Liver (tissue), 9 donors: ENCODE data around the gene CPT1A. TPM values are rescaled to one million over a fixed set of nuclear protein-coding genes. Genes with fewer than 3 reads are reported as not detected.

Source experiments
- DNase-seq: peaks from one replicate; pipeline ENCODE4 v3.0.0-alpha.2; 2017; ENCODE audit warnings: low spot score
- H3K27ac ChIP-seq, 2 donors: one replicate each; pipeline ENCODE4 v1.7.0; 2013; ENCODE audit warnings: inconsistent platforms in 2 of 2, low read length in 2 of 2, control low read depth in 1 of 2, low read depth in 1 of 2, mild to moderate bottlenecking in 1 of 2
- H3K27me3 ChIP-seq, 4 donors: one replicate each; pipeline versions ENCODE4 v1.6.1 to v1.7.0; 2013; ENCODE audit warnings: low read length in 3 of 4, inconsistent platforms in 1 of 4, mild to moderate bottlenecking in 1 of 4, moderate library complexity in 1 of 4; ENCODE audit not compliant: control insufficient read depth in 4 of 4, insufficient read depth in 4 of 4
- H3K36me3 ChIP-seq, 4 donors: one replicate each; pipeline versions ENCODE4 v1.6.1 to v1.7.0; 2013; ENCODE audit warnings: low read length in 3 of 4, mild to moderate bottlenecking in 3 of 4, low read depth in 1 of 4, moderate library complexity in 1 of 4; ENCODE audit not compliant: control insufficient read depth in 4 of 4, insufficient read depth in 3 of 4
- H3K4me1 ChIP-seq, 4 donors: one replicate each; pipeline versions ENCODE4 v1.6.1 to v1.7.0; 2013; ENCODE audit warnings: low read length in 3 of 4, mild to moderate bottlenecking in 3 of 4, moderate library complexity in 1 of 4; ENCODE audit not compliant: control insufficient read depth in 4 of 4, insufficient read depth in 4 of 4
- H3K4me3 ChIP-seq, 3 donors: one replicate each; pipeline versions ENCODE4 v1.6.1 to v1.7.0; 2013; ENCODE audit warnings: low read length in 3 of 3, control low read depth in 1 of 3, low read depth in 1 of 3, mild to moderate bottlenecking in 1 of 3
- H3K9ac ChIP-seq, 2 donors: one replicate each; pipeline ENCODE4 v1.7.0; 2013; ENCODE audit warnings: low read length in 2 of 2, mild to moderate bottlenecking in 2 of 2, moderate library complexity in 2 of 2, control low read depth in 1 of 2, low read depth in 1 of 2
- H3K9me3 ChIP-seq, 4 donors: one replicate each; pipeline versions ENCODE4 v1.6.1 to v1.7.0; 2013; ENCODE audit warnings: low read length in 3 of 4; ENCODE audit not compliant: control insufficient read depth in 4 of 4
- EGR1 ChIP-seq, 2 donors: IDR thresholded peaks; 2 replicates each; pipeline ENCODE4 v1.6.1; 2016 to 2018; ENCODE audit warnings: antibody characterized with exemption in 2 of 2, low read depth in 2 of 2
- FOXA1 ChIP-seq: IDR thresholded peaks from 2 replicates; pipeline ENCODE4 v1.6.1; 2016; ENCODE audit warnings: antibody characterized with exemption
- FOXA2 ChIP-seq: IDR thresholded peaks from 2 replicates; pipeline ENCODE4 v1.6.1; 2016; ENCODE audit warnings: antibody characterized with exemption
- GABPA ChIP-seq, 2 donors: IDR thresholded peaks in 1 of 2; conservative IDR thresholded peaks in 1 of 2; 2 replicates each; pipeline ENCODE4 v1.6.1; 2016; ENCODE audit warnings: antibody characterized with exemption in 2 of 2, mild to moderate bottlenecking in 1 of 2, moderate library complexity in 1 of 2
- HNF4A ChIP-seq, 2 donors: conservative IDR thresholded peaks; 2 replicates each; pipeline ENCODE4 v1.6.1; 2016; ENCODE audit warnings: antibody characterized with exemption in 2 of 2, mild to moderate bottlenecking in 2 of 2
- HNF4G ChIP-seq: IDR thresholded peaks from 2 replicates; pipeline ENCODE4 v1.6.1; 2016; ENCODE audit warnings: antibody characterized with exemption
- JUND ChIP-seq, 2 donors: IDR thresholded peaks; 2 replicates each; pipeline ENCODE4 v1.6.1; 2016; ENCODE audit warnings: antibody characterized with exemption in 2 of 2
- NR2F2 ChIP-seq: IDR thresholded peaks from 2 replicates; pipeline ENCODE4 v1.6.1; 2016; ENCODE audit warnings: antibody characterized with exemption
- RAD21 ChIP-seq, 2 donors: IDR thresholded peaks; 2 replicates each; pipeline ENCODE4 v1.6.1; 2016; ENCODE audit warnings: antibody characterized with exemption in 2 of 2, mild to moderate bottlenecking in 2 of 2
- RXRA ChIP-seq, 2 donors: IDR thresholded peaks; 2 replicates each; pipeline ENCODE4 v1.6.1; 2017 to 2018; ENCODE audit warnings: antibody characterized with exemption in 2 of 2, mild to moderate bottlenecking in 1 of 2
- SP1 ChIP-seq: IDR thresholded peaks from 2 replicates; pipeline ENCODE4 v1.6.1; 2018; ENCODE audit warnings: antibody characterized with exemption, mild to moderate bottlenecking
- TAF1 ChIP-seq: conservative IDR thresholded peaks from 2 replicates; pipeline ENCODE4 v1.6.1; 2016; ENCODE audit warnings: antibody characterized with exemption, mild to moderate bottlenecking
- YY1 ChIP-seq: IDR thresholded peaks from 2 replicates; pipeline ENCODE4 v1.6.1; 2016; ENCODE audit warnings: antibody characterized with exemption, mild to moderate bottlenecking
- WGBS: extraction: QIAGEN DNeasy Blood & Tissue Kit; methylation state at CpG from one replicate; pipeline ENCODE4 v1.1.7; 2013; 5-methylcytosine and 5-hydroxymethylcytosine counted together
- polyA plus RNA-seq, 2 donors: library from polyadenylated mRNA; stranded (reverse) in 1 of 2; unstranded in 1 of 2; fragments of 200-250 nt in 1 of 2; fragments of >200 nt in 1 of 2; fragmentation: Nextera tagmentation in 1 of 2; extraction: Ambion mirVana in 1 of 2; gene quantifications; one replicate each; pipeline versions ENCODE4 v1.2.1 to v1.2.3, GENCODE V29; 2013 to 2015
- total RNA-seq, 2 donors: library from RNA; depleted of rRNA; stranded (reverse); fragments of >200 nt; gene quantifications; one replicate each; pipeline ENCODE4 v1.2.3, GENCODE V29; 2014
- TF ChIP-seq, protein P1 (sequence below): IDR thresholded peaks from 2 replicates; pipeline ENCODE4 v1.6.1; 2016; ENCODE audit warnings: antibody characterized with exemption
- TF ChIP-seq, protein P2 (sequence below): fragments of 150-350 bp; IDR thresholded peaks from 2 replicates; pipeline ENCODE4 v1.5.1; 2017; ENCODE audit warnings: improper control_type of control experiment, low read depth, low read length; ENCODE audit not compliant: missing input control
- TF ChIP-seq, protein P3 (sequence below): IDR thresholded peaks from 2 replicates; pipeline ENCODE4 v1.6.1; 2016; ENCODE audit warnings: antibody characterized with exemption
- TF ChIP-seq, protein P4 (sequence below): IDR thresholded peaks from 2 replicates; pipeline ENCODE4 v1.6.1; 2016; ENCODE audit warnings: antibody characterized with exemption
- donor health status: healthy.
- donor health status: healthy.
- donor health status: healthy.
- donor health status: healthy.
- donor health status: healthy.

Gene CPT1A
- total and polyA plus RNA-seq, 4 donors = 17.2 to 232 (median 61.0) TPM

DNA sequence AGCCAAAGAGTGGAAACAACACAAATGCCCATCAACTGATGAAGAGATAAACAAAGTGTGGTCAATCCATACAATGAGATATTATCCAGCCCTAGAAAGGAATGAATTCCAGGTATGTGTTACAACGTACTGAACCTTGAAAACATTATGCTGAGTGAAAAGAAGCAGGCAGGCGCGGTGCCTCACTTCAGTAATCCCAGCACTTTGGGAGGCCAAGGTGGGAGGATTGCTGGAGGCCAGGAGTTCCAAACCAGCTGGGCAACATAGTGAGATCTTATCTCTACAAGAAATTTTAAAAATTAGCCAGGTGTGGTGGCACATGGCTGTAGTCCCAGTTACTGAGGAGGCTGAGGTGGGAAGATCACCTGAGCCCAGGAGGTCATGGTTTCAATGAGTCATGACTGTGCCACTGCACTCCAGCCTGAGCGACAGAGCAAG, 65.7 kb downstream of the CPT1A start:
- TF ChIP-seq SP1 (no peak), TAF1 (no peak), FOXA2 (no peak), HNF4A (conservative IDR thresholded peaks at IDR 0.05) (no peak), FOXA1 (no peak), HNF4G (no peak), NR2F2 (no peak), EGR1 (IDR thresholded peaks at IDR 0.05; ENCODE audit: low read depth in 2 of 2) (no peak), RXRA (IDR thresholded peaks at IDR 0.05) (no peak), RAD21 (IDR thresholded peaks at IDR 0.05) (no peak), GABPA (IDR thresholded peaks at IDR 0.05 in 1 of 2, conservative IDR thresholded peaks at IDR 0.05 in 1 of 2) (no peak), JUND (IDR thresholded peaks at IDR 0.05) (no peak), YY1 (no peak)
- TF ChIP-seq, protein P1, sequence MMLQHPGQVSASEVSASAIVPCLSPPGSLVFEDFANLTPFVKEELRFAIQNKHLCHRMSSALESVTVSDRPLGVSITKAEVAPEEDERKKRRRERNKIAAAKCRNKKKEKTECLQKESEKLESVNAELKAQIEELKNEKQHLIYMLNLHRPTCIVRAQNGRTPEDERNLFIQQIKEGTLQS = no peak
- TF ChIP-seq, protein P2, sequence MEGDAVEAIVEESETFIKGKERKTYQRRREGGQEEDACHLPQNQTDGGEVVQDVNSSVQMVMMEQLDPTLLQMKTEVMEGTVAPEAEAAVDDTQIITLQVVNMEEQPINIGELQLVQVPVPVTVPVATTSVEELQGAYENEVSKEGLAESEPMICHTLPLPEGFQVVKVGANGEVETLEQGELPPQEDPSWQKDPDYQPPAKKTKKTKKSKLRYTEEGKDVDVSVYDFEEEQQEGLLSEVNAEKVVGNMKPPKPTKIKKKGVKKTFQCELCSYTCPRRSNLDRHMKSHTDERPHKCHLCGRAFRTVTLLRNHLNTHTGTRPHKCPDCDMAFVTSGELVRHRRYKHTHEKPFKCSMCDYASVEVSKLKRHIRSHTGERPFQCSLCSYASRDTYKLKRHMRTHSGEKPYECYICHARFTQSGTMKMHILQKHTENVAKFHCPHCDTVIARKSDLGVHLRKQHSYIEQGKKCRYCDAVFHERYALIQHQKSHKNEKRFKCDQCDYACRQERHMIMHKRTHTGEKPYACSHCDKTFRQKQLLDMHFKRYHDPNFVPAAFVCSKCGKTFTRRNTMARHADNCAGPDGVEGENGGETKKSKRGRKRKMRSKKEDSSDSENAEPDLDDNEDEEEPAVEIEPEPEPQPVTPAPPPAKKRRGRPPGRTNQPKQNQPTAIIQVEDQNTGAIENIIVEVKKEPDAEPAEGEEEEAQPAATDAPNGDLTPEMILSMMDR = no peak
- TF ChIP-seq, protein P3, sequence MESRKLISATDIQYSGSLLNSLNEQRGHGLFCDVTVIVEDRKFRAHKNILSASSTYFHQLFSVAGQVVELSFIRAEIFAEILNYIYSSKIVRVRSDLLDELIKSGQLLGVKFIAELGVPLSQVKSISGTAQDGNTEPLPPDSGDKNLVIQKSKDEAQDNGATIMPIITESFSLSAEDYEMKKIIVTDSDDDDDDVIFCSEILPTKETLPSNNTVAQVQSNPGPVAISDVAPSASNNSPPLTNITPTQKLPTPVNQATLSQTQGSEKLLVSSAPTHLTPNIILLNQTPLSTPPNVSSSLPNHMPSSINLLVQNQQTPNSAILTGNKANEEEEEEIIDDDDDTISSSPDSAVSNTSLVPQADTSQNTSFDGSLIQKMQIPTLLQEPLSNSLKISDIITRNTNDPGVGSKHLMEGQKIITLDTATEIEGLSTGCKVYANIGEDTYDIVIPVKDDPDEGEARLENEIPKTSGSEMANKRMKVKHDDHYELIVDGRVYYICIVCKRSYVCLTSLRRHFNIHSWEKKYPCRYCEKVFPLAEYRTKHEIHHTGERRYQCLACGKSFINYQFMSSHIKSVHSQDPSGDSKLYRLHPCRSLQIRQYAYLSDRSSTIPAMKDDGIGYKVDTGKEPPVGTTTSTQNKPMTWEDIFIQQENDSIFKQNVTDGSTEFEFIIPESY = no peak
- TF ChIP-seq, protein P4, sequence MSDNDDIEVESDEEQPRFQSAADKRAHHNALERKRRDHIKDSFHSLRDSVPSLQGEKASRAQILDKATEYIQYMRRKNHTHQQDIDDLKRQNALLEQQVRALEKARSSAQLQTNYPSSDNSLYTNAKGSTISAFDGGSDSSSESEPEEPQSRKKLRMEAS = no peak
- Histone ChIP-seq H3K27me3 (no peaks in the 10 kb centered on the region), H3K4me3 (no peak overlapping the region), H3K9ac (no peak overlapping the region), H3K36me3 (peaks cover 33 to 86% (median 76%) of the 10 kb centered on the region in 4 donors), H3K4me1 (no peaks in the 10 kb centered on the region), H3K27ac (no peak overlapping the region), H3K9me3 (no peaks in the 10 kb centered on the region)
- WGBS = 94% methylated on average over 4 of the region's 4 CpGs
- no peak for DNase-seq

DNA sequence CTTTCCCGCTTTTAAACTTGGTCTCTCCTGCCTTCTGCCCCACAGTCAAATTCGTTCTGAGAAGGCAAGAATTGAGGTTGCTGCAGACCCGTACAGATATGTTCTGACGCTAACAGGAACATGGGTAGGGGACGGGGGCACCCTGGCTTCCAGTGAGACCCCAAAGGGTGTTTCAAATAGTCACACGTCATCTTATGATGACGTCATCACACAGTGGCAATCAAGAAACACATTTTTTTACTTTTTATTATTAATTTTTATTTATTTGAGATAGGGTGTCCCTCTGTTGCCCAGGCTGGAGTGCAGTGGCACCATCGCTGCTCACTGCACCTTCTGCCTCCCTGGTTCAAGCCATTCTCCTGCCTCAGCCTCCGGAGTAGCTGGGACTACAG, 67.5 kb downstream of the CPT1A start:
- H3K27ac ChIP-seq = no peak overlapping the region
- H3K4me1 ChIP-seq = no peaks in the 10 kb centered on the region
- H3K36me3 ChIP-seq = peaks cover 33 to 87% (median 78%) of the 10 kb centered on the region in 4 donors
- no peak for DNase-seq
- H3K4me3 ChIP-seq = no peak overlapping the region
- TF ChIP-seq EGR1 (IDR thresholded peaks at IDR 0.05; ENCODE audit: low read depth in 2 of 2) = no peak
- TF ChIP-seq NR2F2 = no peak
- no peak for TF ChIP-seq RAD21 (IDR thresholded peaks at IDR 0.05)
- TF ChIP-seq TAF1 = no peak
- TF ChIP-seq, protein P2 = no peak
- TF ChIP-seq, protein P4 = no peak
- TF ChIP-seq FOXA1 = no peak
- no peak for TF ChIP-seq JUND (IDR thresholded peaks at IDR 0.05)
- TF ChIP-seq, protein P1 = no peak
- TF ChIP-seq SP1 = no peak
- TF ChIP-seq GABPA (IDR thresholded peaks at IDR 0.05 in 1 of 2, conservative IDR thresholded peaks at IDR 0.05 in 1 of 2) = no peak
- 97% methylated on average over 9 of the region's 9 CpGs for WGBS
- no peaks in the 10 kb centered on the region for H3K9me3 ChIP-seq
- H3K9ac ChIP-seq = no peak overlapping the region
- no peaks in the 10 kb centered on the region for H3K27me3 ChIP-seq
